ENCODE results near the gene TBX3. TPM values are rescaled to one million over a fixed set of nuclear protein-coding genes. Genes with fewer than 3 reads are reported as not detected.
A peak's percentile ranks its signal among the peaks of the same experiment; 100 is the strongest.

The TBX3 gene
- total and polyA plus RNA-seq, 5 donors from 2014 or later = not detected

DNA sequence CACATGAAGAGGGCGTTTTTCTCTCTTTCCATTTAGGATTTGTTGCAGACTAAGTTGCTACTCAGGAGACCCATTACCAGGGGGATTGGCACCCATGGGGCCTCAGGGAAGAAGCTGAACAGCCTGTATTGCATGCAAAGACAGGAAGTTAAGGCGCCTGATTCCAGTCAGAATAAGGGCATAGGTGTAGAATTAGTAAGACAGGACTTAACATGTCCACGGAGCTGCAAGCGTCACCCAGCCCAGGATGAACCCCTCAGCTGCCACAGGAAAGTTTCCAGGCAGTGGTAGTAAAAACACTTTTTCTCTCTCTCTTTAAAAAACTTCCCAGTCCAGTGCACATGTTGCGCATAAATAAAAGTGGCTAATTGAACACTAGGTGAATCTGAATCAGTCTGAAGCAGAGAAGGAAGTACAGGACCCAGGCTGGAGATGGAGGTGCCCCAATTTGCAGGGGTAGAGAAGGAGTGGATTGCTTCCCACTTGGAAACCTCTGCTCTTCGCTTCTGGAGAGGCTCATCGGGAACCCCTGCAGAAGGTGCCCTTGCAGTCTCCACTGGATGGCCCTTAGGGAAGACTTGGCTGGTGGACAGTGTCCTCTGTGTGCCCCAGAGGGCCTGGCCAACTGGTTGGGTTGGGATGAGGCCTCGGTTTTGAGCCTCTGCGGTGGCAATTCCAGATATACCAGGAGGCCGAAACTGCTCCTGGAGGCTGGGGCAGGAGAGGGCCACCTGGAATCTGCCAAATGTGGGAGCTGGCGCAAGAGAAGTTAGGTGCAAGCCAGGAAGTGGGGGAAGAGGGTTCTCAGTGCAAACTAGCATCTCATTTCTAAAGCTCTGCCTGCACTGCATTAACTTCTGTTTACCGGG is 10.7 kb upstream of the TBX3 start:
- H3K4me3 ChIP-seq (ENCODE audit: low read depth, low read length) = no peak overlapping the region
- H3K27me3 Mint-ChIP-seq = peaks cover 89% of the 10 kb centered on the region
- peaks cover 0 to 3% of the 10 kb centered on the region in 2 experiments for H3K9me3 ChIP-seq (ENCODE audit: control insufficient read depth in 2 of 2, low read length in 2 of 2)
- H3K4me1 ChIP-seq (ENCODE audit: control insufficient read depth, insufficient read depth, low read length, poor library complexity, severe bottlenecking) = no peaks in the 10 kb centered on the region
- peaks cover 0 to 6% (median 0%) of the 10 kb centered on the region in 4 donors for H3K4me1 Mint-ChIP-seq
- peak overlapping the region in 1 of 3 donors; percentile 74 for H3K27ac Mint-ChIP-seq
- peaks cover 0 to 6% (median 0%) of the 10 kb centered on the region in 7 donors for H3K9me3 Mint-ChIP-seq
- H3K36me3 Mint-ChIP-seq = no peaks in the 10 kb centered on the region
- no peak overlapping the region for H3K27ac ChIP-seq (ENCODE audit: insufficient read depth, low read length, poor library complexity, severe bottlenecking)
- peaks cover 38% of the 10 kb centered on the region for H3K27me3 ChIP-seq (ENCODE audit: control insufficient read depth, insufficient read depth, low read length)
- H3K4me3 Mint-ChIP-seq = no peak overlapping the region
- DNase-seq (no peak), ATAC-seq (ENCODE audit: low read depth in 2 of 2) (no peak)
- no peaks in the 10 kb centered on the region for H3K36me3 ChIP-seq (ENCODE audit: control insufficient read depth, insufficient read depth, low read length)

DNA sequence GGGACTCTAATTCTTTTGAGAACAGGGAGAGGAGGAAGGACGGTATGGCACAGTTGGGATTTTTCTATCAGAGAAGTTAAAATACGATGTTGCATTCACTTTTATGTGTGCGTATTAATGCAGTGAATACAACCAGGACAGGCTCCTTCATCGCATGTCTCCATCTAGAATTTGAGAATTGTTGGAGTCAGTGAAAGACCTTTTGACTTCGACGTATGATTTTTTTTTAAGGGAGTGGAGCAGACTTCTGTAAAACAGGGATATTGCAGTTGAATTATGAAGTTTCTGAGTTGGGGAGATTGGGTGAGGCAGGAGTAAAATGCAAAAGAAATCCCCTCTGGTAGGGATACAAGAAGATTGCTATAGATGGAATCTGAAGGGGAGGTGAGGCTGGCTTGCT is 9.6 kb upstream of the TBX3 start:
- DNase-seq (no peak), ATAC-seq (ENCODE audit: low read depth in 2 of 2) (no peak)
- Histone ChIP-seq H3K4me1 (ENCODE audit: control insufficient read depth, insufficient read depth, low read length, poor library complexity, severe bottlenecking) (no peaks in the 10 kb centered on the region), H3K27me3 (ENCODE audit: control insufficient read depth, insufficient read depth, low read length) (peaks cover 45% of the 10 kb centered on the region), H3K9me3 (ENCODE audit: control insufficient read depth in 2 of 2, low read length in 2 of 2) (peaks cover 0 to 3% of the 10 kb centered on the region in 2 experiments), H3K36me3 (ENCODE audit: control insufficient read depth, insufficient read depth, low read length) (no peaks in the 10 kb centered on the region), H3K27ac (ENCODE audit: insufficient read depth, low read length, poor library complexity, severe bottlenecking) (no peak overlapping the region), H3K4me3 (ENCODE audit: low read depth, low read length) (no peak overlapping the region)
- peaks cover 0 to 8% (median 0%) of the 10 kb centered on the region in 7 donors for H3K9me3 Mint-ChIP-seq
- H3K27me3 Mint-ChIP-seq = peaks cover 90% of the 10 kb centered on the region
- no peak overlapping the region for H3K27ac Mint-ChIP-seq
- H3K36me3 Mint-ChIP-seq = peaks cover 4% of the 10 kb centered on the region
- no peak overlapping the region for H3K4me3 Mint-ChIP-seq
- peaks cover 0 to 11% (median 1%) of the 10 kb centered on the region in 4 donors for H3K4me1 Mint-ChIP-seq

DNA sequence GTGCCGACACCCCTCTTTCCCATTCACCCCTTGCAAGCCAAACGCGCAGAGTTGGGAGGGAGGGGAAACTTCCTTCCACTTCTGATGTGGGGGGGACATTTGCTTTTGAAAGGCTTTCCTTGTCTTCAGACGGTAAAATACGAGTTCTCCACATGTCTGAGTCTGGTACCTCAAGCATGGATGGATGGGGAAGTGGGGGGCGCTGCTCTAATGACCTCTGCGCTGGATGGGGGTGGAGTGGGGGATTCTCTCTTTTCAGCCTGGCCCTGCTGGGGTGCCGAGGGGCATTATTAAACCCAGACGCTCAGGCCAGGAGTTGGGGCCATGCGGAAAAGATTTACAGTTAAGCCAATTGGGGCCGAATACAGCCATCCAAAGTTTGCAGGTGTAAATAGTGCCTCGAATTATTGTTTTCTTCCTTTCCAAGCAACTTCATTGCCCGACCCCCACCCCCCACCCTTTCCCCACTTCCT is 9.1 kb upstream of the TBX3 start:
- Histone ChIP-seq H3K36me3 (ENCODE audit: control insufficient read depth, insufficient read depth, low read length) (no peaks in the 10 kb centered on the region), H3K9me3 (ENCODE audit: control insufficient read depth in 2 of 2, low read length in 2 of 2) (peaks cover 0 to 3% of the 10 kb centered on the region in 2 experiments), H3K27ac (ENCODE audit: insufficient read depth, low read length, poor library complexity, severe bottlenecking) (no peak overlapping the region), H3K27me3 (ENCODE audit: control insufficient read depth, insufficient read depth, low read length) (peaks cover 49% of the 10 kb centered on the region), H3K4me1 (ENCODE audit: control insufficient read depth, insufficient read depth, low read length, poor library complexity, severe bottlenecking) (no peaks in the 10 kb centered on the region), H3K4me3 (ENCODE audit: low read depth, low read length) (no peak overlapping the region)
- H3K4me1 Mint-ChIP-seq = peaks cover 0 to 11% (median 2%) of the 10 kb centered on the region in 4 donors
- no peak for ATAC-seq (ENCODE audit: low read depth in 2 of 2)
- no peak overlapping the region for H3K27ac Mint-ChIP-seq
- H3K27me3 Mint-ChIP-seq = peaks cover 90% of the 10 kb centered on the region
- H3K4me3 Mint-ChIP-seq = no peak overlapping the region
- peaks cover 4% of the 10 kb centered on the region for H3K36me3 Mint-ChIP-seq
- H3K9me3 Mint-ChIP-seq = peaks cover 0 to 9% (median 0%) of the 10 kb centered on the region in 7 donors
- no peak for DNase-seq

DNA sequence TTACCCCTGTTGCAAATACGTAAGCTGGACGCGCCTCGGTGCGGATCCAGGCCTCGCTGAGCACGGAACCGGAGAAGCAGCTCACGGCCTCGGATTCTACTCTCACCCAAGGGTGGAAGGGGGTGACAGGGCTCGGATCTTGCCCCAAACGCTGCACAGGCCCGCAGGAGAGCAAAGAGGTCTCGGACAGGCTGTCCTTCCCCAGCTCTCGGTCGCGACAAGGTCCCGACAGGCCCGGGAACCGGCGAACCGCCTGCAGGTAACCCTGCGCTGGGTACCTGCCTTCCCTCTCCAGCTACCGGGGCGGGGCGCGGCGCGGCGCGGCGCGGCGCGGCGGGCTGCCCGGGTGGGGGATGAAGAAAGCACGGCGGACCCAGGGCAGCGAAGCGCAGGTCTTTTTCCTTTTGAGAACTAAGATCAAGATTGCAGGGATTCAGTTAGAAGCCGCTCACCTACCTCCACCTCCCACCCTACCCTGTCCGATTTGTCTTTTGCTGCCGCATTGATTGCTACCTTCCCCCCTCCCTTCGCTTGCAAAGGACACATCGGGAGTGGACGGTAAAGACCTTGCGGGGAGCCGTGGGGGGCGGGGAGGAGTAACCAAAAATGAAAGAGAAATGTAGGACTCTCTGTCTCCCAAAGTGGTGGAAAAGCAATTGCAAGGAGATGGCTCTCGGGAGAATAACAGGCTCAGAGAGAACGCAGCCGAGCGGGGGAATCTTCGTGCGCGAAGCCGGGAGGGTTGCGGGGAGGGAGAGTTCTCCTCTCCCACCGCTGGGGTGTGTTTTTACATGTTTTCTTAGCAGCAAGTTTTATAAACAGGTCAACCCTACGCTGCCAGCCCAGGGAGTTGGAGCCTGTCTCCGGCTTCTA is 8.4 kb upstream of the TBX3 start:
- no peak overlapping the region for H3K4me3 Mint-ChIP-seq
- H3K4me1 Mint-ChIP-seq = peaks cover 0 to 8% (median 3%) of the 10 kb centered on the region in 4 donors
- no peaks in the 10 kb centered on the region for H3K4me1 ChIP-seq (ENCODE audit: control insufficient read depth, insufficient read depth, low read length, poor library complexity, severe bottlenecking)
- no peaks in the 10 kb centered on the region for H3K36me3 ChIP-seq (ENCODE audit: control insufficient read depth, insufficient read depth, low read length)
- H3K27ac ChIP-seq (ENCODE audit: insufficient read depth, low read length, poor library complexity, severe bottlenecking) = no peak overlapping the region
- no peak for DNase-seq
- no peak for ATAC-seq (ENCODE audit: low read depth in 2 of 2)
- H3K9me3 Mint-ChIP-seq = peaks cover 0 to 10% (median 0%) of the 10 kb centered on the region in 7 donors
- peaks cover 47% of the 10 kb centered on the region for H3K27me3 ChIP-seq (ENCODE audit: control insufficient read depth, insufficient read depth, low read length)
- peaks cover 0 to 3% of the 10 kb centered on the region in 2 experiments for H3K9me3 ChIP-seq (ENCODE audit: control insufficient read depth in 2 of 2, low read length in 2 of 2)
- no peak overlapping the region for H3K4me3 ChIP-seq (ENCODE audit: low read depth, low read length)
- H3K27me3 Mint-ChIP-seq = peaks cover 90% of the 10 kb centered on the region
- H3K27ac Mint-ChIP-seq = no peak overlapping the region
- peaks cover 4% of the 10 kb centered on the region for H3K36me3 Mint-ChIP-seq

DNA sequence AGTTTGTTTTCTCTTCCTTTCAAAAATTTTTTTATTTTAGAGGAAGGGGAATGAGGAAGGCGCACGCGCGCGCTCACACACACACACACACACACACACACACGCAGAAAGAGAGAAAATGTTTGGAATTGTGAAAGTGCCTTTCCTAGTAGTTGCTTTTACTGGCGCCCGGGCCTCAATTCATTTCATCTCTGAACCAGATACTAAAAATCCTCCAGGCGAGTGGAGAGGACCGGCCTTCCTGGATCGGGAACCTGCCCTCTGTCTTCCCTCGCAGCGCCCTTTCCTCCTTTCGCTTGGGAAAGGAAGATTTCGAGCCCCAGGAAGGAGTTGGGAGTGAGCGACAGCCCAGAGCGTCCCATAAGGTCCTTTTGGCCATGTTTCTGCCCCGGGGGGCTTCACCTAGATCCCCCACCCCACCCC is 7.8 kb upstream of the TBX3 start:
- H3K27ac ChIP-seq (ENCODE audit: insufficient read depth, low read length, poor library complexity, severe bottlenecking) = no peak overlapping the region
- ATAC-seq (ENCODE audit: low read depth in 2 of 2) (no peak), DNase-seq (no peak)
- no peaks in the 10 kb centered on the region for H3K36me3 ChIP-seq (ENCODE audit: control insufficient read depth, insufficient read depth, low read length)
- no peaks in the 10 kb centered on the region for H3K9me3 ChIP-seq (ENCODE audit: control insufficient read depth in 2 of 2, low read length in 2 of 2)
- Mint-ChIP-seq H3K9me3 (peaks cover 0 to 10% (median 0%) of the 10 kb centered on the region in 7 donors), H3K36me3 (peaks cover 4% of the 10 kb centered on the region), H3K4me3 (no peak overlapping the region), H3K27me3 (peaks cover 94% of the 10 kb centered on the region), H3K4me1 (peaks cover 0 to 10% (median 3%) of the 10 kb centered on the region in 4 donors), H3K27ac (no peak overlapping the region)
- H3K4me3 ChIP-seq (ENCODE audit: low read depth, low read length) = no peak overlapping the region
- peaks cover 47% of the 10 kb centered on the region for H3K27me3 ChIP-seq (ENCODE audit: control insufficient read depth, insufficient read depth, low read length)
- no peaks in the 10 kb centered on the region for H3K4me1 ChIP-seq (ENCODE audit: control insufficient read depth, insufficient read depth, low read length, poor library complexity, severe bottlenecking)

DNA sequence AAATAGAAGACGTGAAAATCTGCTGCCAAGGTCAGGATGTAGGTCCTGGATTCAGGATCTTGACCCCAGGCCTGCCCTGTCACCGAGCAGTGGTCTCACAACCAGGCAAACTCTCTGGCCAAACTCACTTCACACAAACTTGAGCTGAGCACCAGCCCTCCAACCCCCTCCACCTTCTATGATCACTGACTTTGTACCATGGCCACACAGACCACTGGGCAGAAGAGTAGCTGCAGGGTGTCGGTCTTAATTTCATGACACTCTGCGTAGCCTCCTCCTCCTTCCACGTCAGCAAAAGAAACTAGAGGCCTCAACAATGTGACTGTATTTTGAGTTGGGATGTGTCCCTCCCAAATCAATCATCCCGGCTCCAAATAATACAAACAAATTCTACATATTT is 7.2 kb upstream of the TBX3 start:
- Histone ChIP-seq H3K36me3 (ENCODE audit: control insufficient read depth, insufficient read depth, low read length) (no peaks in the 10 kb centered on the region), H3K9me3 (ENCODE audit: control insufficient read depth in 2 of 2, low read length in 2 of 2) (no peaks in the 10 kb centered on the region), H3K4me3 (ENCODE audit: low read depth, low read length) (no peak overlapping the region), H3K4me1 (ENCODE audit: control insufficient read depth, insufficient read depth, low read length, poor library complexity, severe bottlenecking) (no peaks in the 10 kb centered on the region), H3K27ac (ENCODE audit: insufficient read depth, low read length, poor library complexity, severe bottlenecking) (no peak overlapping the region), H3K27me3 (ENCODE audit: control insufficient read depth, insufficient read depth, low read length) (peaks cover 46% of the 10 kb centered on the region)
- Mint-ChIP-seq H3K36me3 (peaks cover 4% of the 10 kb centered on the region), H3K4me1 (peaks cover 0 to 16% (median 3%) of the 10 kb centered on the region in 4 donors), H3K27ac (no peak overlapping the region), H3K27me3 (peaks cover 96% of the 10 kb centered on the region), H3K4me3 (no peak overlapping the region), H3K9me3 (peaks cover 0 to 8% (median 0%) of the 10 kb centered on the region in 7 donors)
- no peak for DNase-seq
- ATAC-seq (ENCODE audit: low read depth in 2 of 2) = no peak

DNA sequence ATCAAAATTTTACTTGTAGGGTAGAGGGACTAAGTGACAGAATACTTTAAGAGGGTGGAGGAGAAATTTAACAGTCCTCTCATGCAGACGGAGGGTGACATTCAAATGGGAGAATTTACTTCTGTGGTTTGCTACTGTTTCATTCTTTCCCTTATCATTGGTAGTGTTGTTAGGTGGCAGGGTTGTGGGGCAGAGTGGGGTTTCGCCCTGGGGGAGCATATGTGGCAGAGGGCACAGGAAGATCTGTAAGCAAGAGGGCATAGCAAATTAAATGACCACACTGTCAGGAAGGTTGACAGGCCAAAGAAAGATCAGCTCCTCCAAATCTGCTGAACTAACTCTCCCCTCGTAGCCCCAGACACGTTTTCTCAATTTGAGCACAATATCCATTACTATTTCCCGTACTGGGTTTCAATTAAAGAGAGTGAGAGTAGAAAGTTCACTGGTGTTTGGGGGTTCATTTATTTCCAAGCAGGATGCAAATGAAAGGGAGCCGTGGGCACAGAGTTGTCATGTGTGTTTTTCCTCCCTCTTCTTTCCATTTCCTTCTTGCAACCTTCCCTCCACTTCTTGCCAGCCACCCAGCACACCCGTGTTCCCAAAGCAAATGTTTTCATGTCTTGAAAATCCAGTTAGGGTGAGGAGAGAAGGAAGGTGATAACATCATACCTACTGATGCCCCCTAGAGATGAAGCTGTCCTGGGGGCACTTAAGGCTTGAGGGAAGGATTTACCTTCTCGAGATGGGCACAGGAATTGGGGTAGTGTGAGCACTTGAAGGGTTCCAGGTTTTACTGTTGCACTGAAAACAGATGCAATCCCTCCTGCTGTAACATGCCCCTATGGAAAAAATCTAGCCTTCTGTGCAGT is 6.5 kb upstream of the TBX3 start:
- Mint-ChIP-seq H3K27me3 (peaks cover 96% of the 10 kb centered on the region), H3K4me1 (peaks cover 0 to 23% (median 3%) of the 10 kb centered on the region in 4 donors), H3K9me3 (peaks cover 0 to 8% (median 0%) of the 10 kb centered on the region in 7 donors), H3K27ac (no peak overlapping the region), H3K36me3 (peaks cover 4% of the 10 kb centered on the region), H3K4me3 (no peak overlapping the region)
- Histone ChIP-seq H3K4me1 (ENCODE audit: control insufficient read depth, insufficient read depth, low read length, poor library complexity, severe bottlenecking) (no peaks in the 10 kb centered on the region), H3K4me3 (ENCODE audit: low read depth, low read length) (no peak overlapping the region), H3K27ac (ENCODE audit: insufficient read depth, low read length, poor library complexity, severe bottlenecking) (no peak overlapping the region), H3K36me3 (ENCODE audit: control insufficient read depth, insufficient read depth, low read length) (no peaks in the 10 kb centered on the region), H3K27me3 (ENCODE audit: control insufficient read depth, insufficient read depth, low read length) (peaks cover 40% of the 10 kb centered on the region), H3K9me3 (ENCODE audit: control insufficient read depth in 2 of 2, low read length in 2 of 2) (no peaks in the 10 kb centered on the region)
- ATAC-seq (ENCODE audit: low read depth in 2 of 2) (no peak), DNase-seq (no peak)

Measured in CD4-positive, CD25-positive, alpha-beta regulatory T cell (primary cell).